H1 (cell line): ENCODE measurements around the gene RUVBL1. TPM values are rescaled to one million over a fixed set of nuclear protein-coding genes. Genes with fewer than 3 reads are reported as not detected.

Experiments used
- CTCF ChIA-PET: fragments of 300-600 bp; sonication (Branson Sonifier 250); formaldehyde crosslinking; loops from one replicate; lab custom pipeline; 2021; ENCODE audit not compliant: partially characterized antibody; lab: Charles Lee
- POLR2A ChIA-PET: fragments of 300-600 bp; sonication (Branson Sonifier 250); formaldehyde crosslinking; loops from one replicate; lab custom pipeline; 2021; ENCODE audit warnings: inconsistent platforms; ENCODE audit not compliant: partially characterized antibody; lab: Charles Lee
- DNase-seq, 2 experiments: peaks; one replicate each; pipeline versions ENCODE4 v3.0.0 to v3.0.0-alpha.2; 2010 to 2022; ENCODE audit warnings: low spot score in 2 of 2, low read depth in 1 of 2, mixed read lengths in 1 of 2
- FAIRE-seq: peaks from 2 replicates; lab custom pipeline; 2011; peaks lifted over from hg19 to GRCh38; lab: Jason Lieb, UNC
- H2AFZ ChIP-seq: 2 replicates; pipeline ENCODE4 v1.8.1; 2012; ENCODE audit warnings: low read length, inconsistent platforms
- H2AK5ac ChIP-seq: 2 replicates; pipeline ENCODE4 v1.6.1; 2013; ENCODE audit warnings: low read depth, low read length
- H2BK120ac ChIP-seq: replicated peaks from 2 replicates; pipeline ENCODE3; 2013; ENCODE audit warnings: low read depth, low read length, inconsistent platforms
- H2BK12ac ChIP-seq: 2 replicates; pipeline ENCODE4 v1.6.1; 2013; ENCODE audit warnings: low read depth, low read length
- H2BK15ac ChIP-seq: 2 replicates; pipeline ENCODE4 v1.6.1; 2013; ENCODE audit warnings: low read length
- H2BK20ac ChIP-seq: 2 replicates; pipeline ENCODE4 v1.6.1; 2013; ENCODE audit warnings: low read length
- H2BK5ac ChIP-seq: 2 replicates; pipeline ENCODE4 v1.6.1; 2013; ENCODE audit warnings: low read depth, low read length
- H3K14ac ChIP-seq: 2 replicates; pipeline ENCODE4 v1.6.1; 2013; ENCODE audit warnings: inconsistent platforms; ENCODE audit not compliant: insufficient read length
- H3K18ac ChIP-seq: 2 replicates; pipeline ENCODE4 v1.6.1; 2013; ENCODE audit warnings: low read length; ENCODE audit errors: extremely low read depth
- H3K23ac ChIP-seq: 2 replicates; pipeline ENCODE4 v1.6.1; 2013; ENCODE audit warnings: inconsistent platforms; ENCODE audit not compliant: insufficient read length
- H3K23me2 ChIP-seq: 2 replicates; pipeline ENCODE4 v1.6.1; 2013; ENCODE audit warnings: low read depth, low read length
- H3K27ac ChIP-seq: 2 replicates; pipeline ENCODE4 v1.6.1; 2011; ENCODE audit warnings: low read depth, low read length, inconsistent platforms
- H3K27me3 ChIP-seq, 4 experiments: replicated peaks in 1 of 4; 1 replicate in 1 of 4; 2 replicates in 3 of 4; pipeline versions ENCODE4 v1.6.1 to v1.8.1; 2011 to 2013; ENCODE audit warnings: low read length in 3 of 4, mild to moderate bottlenecking in 3 of 4, inconsistent platforms in 2 of 4, mixed read lengths in 2 of 4, moderate library complexity in 1 of 4; ENCODE audit not compliant: control insufficient read depth in 3 of 4, insufficient read depth in 3 of 4; ENCODE audit errors: extremely low read depth in 1 of 4
- H3K36me3 ChIP-seq, 4 experiments: 2 replicates each; pipeline versions ENCODE4 v1.6.1 to v1.8.1; 2011 to 2013; ENCODE audit warnings: mild to moderate bottlenecking in 4 of 4, low read length in 3 of 4, moderate library complexity in 2 of 4, control low read depth in 1 of 4, inconsistent platforms in 1 of 4; ENCODE audit not compliant: insufficient read depth in 4 of 4, control insufficient read depth in 2 of 4
- H3K4ac ChIP-seq: replicated peaks from 2 replicates; pipeline ENCODE3; 2013; ENCODE audit warnings: low read length, low read depth, mixed read lengths, inconsistent platforms; ENCODE audit not compliant: insufficient read length
- H3K4me1 ChIP-seq, 4 experiments: replicated peaks in 1 of 4; 1 replicate in 1 of 4; 2 replicates in 3 of 4; pipeline versions ENCODE4 v1.6.1 to v1.8.1; 2011 to 2013; ENCODE audit warnings: low read length in 3 of 4, inconsistent platforms in 2 of 4, mixed read lengths in 1 of 4; ENCODE audit not compliant: insufficient read depth in 4 of 4, control insufficient read depth in 3 of 4
- H3K4me2 ChIP-seq, 2 experiments: 2 replicates each; pipeline versions ENCODE4 v1.6.1 to v1.8.1; 2011 to 2013; ENCODE audit warnings: low read depth in 2 of 2, low read length in 2 of 2, control low read depth in 1 of 2, inconsistent platforms in 1 of 2, mild to moderate bottlenecking in 1 of 2; ENCODE audit not compliant: insufficient read depth in 1 of 2
- H3K4me3 ChIP-seq, 4 experiments: fragments of 200-600, 300-600 bp in 1 of 4; sonication (generic), shearing (Covaris generic), sonication (Bioruptor Twin) in 1 of 4; 2 replicates each; pipeline versions ENCODE4 v1.5.1 to v1.8.1; 2011 to 2016; ENCODE audit warnings: low read length in 4 of 4, low read depth in 3 of 4, control low read depth in 2 of 4, inconsistent platforms in 2 of 4, mild to moderate bottlenecking in 2 of 4, mixed read lengths in 1 of 4, moderate library complexity in 1 of 4; ENCODE audit not compliant: insufficient read depth in 2 of 4; ENCODE audit errors: extremely low read depth in 1 of 4
- H3K56ac ChIP-seq: replicated peaks from 2 replicates; pipeline ENCODE3; 2013; ENCODE audit warnings: low read depth, mild to moderate bottlenecking, mixed read lengths, low read length, inconsistent platforms; ENCODE audit not compliant: insufficient read length
- H3K79me1 ChIP-seq: 2 replicates; pipeline ENCODE4 v1.6.1; 2013; ENCODE audit warnings: low read depth, low read length, control low read depth
- H3K79me2 ChIP-seq, 2 experiments: 2 replicates each; pipeline versions ENCODE4 v1.6.1 to v1.8.1; 2012 to 2013; ENCODE audit warnings: low read length in 2 of 2, mild to moderate bottlenecking in 2 of 2, inconsistent platforms in 1 of 2; ENCODE audit not compliant: insufficient read depth in 2 of 2, control insufficient read depth in 1 of 2
- H3K9ac ChIP-seq, 4 experiments: replicated peaks in 1 of 4; 1 replicate in 1 of 4; 2 replicates in 3 of 4; pipeline versions ENCODE4 v1.6.1 to v1.8.1; 2011 to 2013; ENCODE audit warnings: low read depth in 3 of 4, low read length in 3 of 4, control low read depth in 2 of 4, mild to moderate bottlenecking in 2 of 4, moderate library complexity in 2 of 4, inconsistent platforms in 1 of 4; ENCODE audit errors: extremely low read depth in 1 of 4
- H3K9me3 ChIP-seq, 2 experiments: 2 replicates each; pipeline versions ENCODE4 v1.6.1 to v1.8.1; 2012 to 2013; ENCODE audit warnings: mild to moderate bottlenecking in 2 of 2, moderate library complexity in 2 of 2, control low read depth in 1 of 2, inconsistent platforms in 1 of 2, low read depth in 1 of 2, low read length in 1 of 2, mixed read lengths in 1 of 2; ENCODE audit not compliant: insufficient read depth in 2 of 2
- H4K20me1 ChIP-seq, 2 experiments: replicated peaks in 1 of 2; 2 replicates each; pipeline versions ENCODE3 to v1.8.1; 2011 to 2013; ENCODE audit warnings: inconsistent platforms in 2 of 2, low read length in 2 of 2, mild to moderate bottlenecking in 1 of 2; ENCODE audit not compliant: insufficient read depth in 2 of 2, control insufficient read depth in 1 of 2
- H4K5ac ChIP-seq: 2 replicates; pipeline ENCODE4 v1.6.1; 2013; ENCODE audit warnings: low read length, low read depth, mixed read lengths, inconsistent platforms; ENCODE audit not compliant: insufficient read length
- H4K8ac ChIP-seq: 2 replicates; pipeline ENCODE4 v1.8.0; 2013; ENCODE audit warnings: mild to moderate bottlenecking, moderate library complexity, low read length, inconsistent platforms; ENCODE audit not compliant: insufficient read depth; ENCODE audit errors: extremely low read depth
- H4K91ac ChIP-seq: replicated peaks from 2 replicates; pipeline ENCODE3; 2013; ENCODE audit warnings: low read length, mixed read lengths, inconsistent platforms; ENCODE audit not compliant: insufficient read length
- BACH1 ChIP-seq: IDR thresholded peaks from 2 replicates; pipeline ENCODE4 v1.6.1; 2012; ENCODE audit warnings: low read length, improper control_type of control experiment
- CHD2 ChIP-seq: IDR thresholded peaks from 2 replicates; pipeline ENCODE4 v1.6.1; 2012; ENCODE audit warnings: low read length, improper control_type of control experiment
- JUND ChIP-seq: IDR thresholded peaks from 2 replicates; pipeline ENCODE4 v1.6.1; 2011; ENCODE audit warnings: mild to moderate bottlenecking, improper control_type of control experiment, low read length
- KDM5A ChIP-seq: fragments of 200-600 bp; IDR thresholded peaks from 2 replicates; pipeline ENCODE4 v1.7.1; 2012; ENCODE audit warnings: mild to moderate bottlenecking, low read length, inconsistent platforms, mixed read lengths
- MAFK ChIP-seq: IDR thresholded peaks from 2 replicates; pipeline ENCODE4 v1.6.1; 2012; ENCODE audit warnings: low read depth, mild to moderate bottlenecking, improper control_type of control experiment, low read length
- PHF8 ChIP-seq: fragments of 200-600 bp; sonication (generic); conservative IDR thresholded peaks from 2 replicates; pipeline ENCODE4 v1.7.1; 2012; ENCODE audit warnings: low read depth, mild to moderate bottlenecking, inconsistent platforms, low read length, moderate library complexity
- POU5F1 ChIP-seq: IDR thresholded peaks from 2 replicates; pipeline ENCODE4 v1.6.1; 2011; ENCODE audit warnings: low read depth, mild to moderate bottlenecking, low read length, moderate library complexity
- RAD21 ChIP-seq, 2 experiments: IDR thresholded peaks in 1 of 2; conservative IDR thresholded peaks in 1 of 2; 2 replicates each; pipeline ENCODE4 v1.6.1; 2011; ENCODE audit warnings: low read depth in 2 of 2, low read length in 2 of 2, improper control_type of control experiment in 1 of 2, inconsistent platforms in 1 of 2, mild to moderate bottlenecking in 1 of 2, moderate library complexity in 1 of 2
- SAP30 ChIP-seq: fragments of 300-600 bp; sonication (generic); IDR thresholded peaks from 2 replicates; pipeline ENCODE4 v1.7.1; 2012; ENCODE audit warnings: low read length, moderate library complexity, mild to moderate bottlenecking, inconsistent platforms; ENCODE audit not compliant: insufficient read depth, insufficient replicate concordance
- SIRT6 ChIP-seq: IDR thresholded peaks from one replicate; pipeline ENCODE4 v1.7.1; 2012; ENCODE audit warnings: low read length, inconsistent platforms
- SP1 ChIP-seq: IDR thresholded peaks from 2 replicates; pipeline ENCODE4 v1.6.1; 2011; ENCODE audit warnings: low read depth, low read length
- WGBS, 2 experiments: shearing (Covaris generic) in 1 of 2; methylation state at CpG; one replicate each; pipeline versions ENCODE4 v1.1.6 to v1.1.7; 2013 to 2015; ENCODE audit warnings: low lambda C conversion rate in 2 of 2, mixed read lengths in 2 of 2, inconsistent platforms in 1 of 2, low coverage in 1 of 2, missing lambda C conversion rate in 1 of 2; ENCODE audit not compliant: insufficient replicate concordance in 2 of 2, insufficient coverage in 1 of 2, insufficient read length in 1 of 2; ENCODE audit errors: extremely low coverage in 1 of 2, missing lambda C conversion rate in 1 of 2; 5-methylcytosine and 5-hydroxymethylcytosine counted together
- polyA plus RNA-seq, 7 experiments: library from polyadenylated mRNA; depleted of rRNA in 3 of 7; stranded (reverse) in 5 of 7; unstranded in 2 of 7; fragments of >200 nt in 5 of 7; fragments of 200-250 nt in 2 of 7; gene quantifications; 1 replicate in 5 of 7; 2 replicates in 1 of 7; 4 replicates in 1 of 7; pipeline versions ENCODE4 v1.2.1 to v1.2.3, GENCODE V29; 2011 to 2013; ENCODE audit warnings: missing spikeins in 2 of 7, mixed read lengths in 2 of 7
- total RNA-seq: library from RNA; stranded (reverse); fragmentation: NEBNext Ultra II Directional; extraction: Animal tissue kit (Norgen Biotek cat#: 25700); gene quantifications from 2 replicates; pipeline ENCODE4 v1.2.1, GENCODE V29; 2021
- TF ChIP-seq, protein P1 (sequence below), 3 experiments: IDR thresholded peaks; 1 replicate in 2 of 3; 2 replicates in 1 of 3; pipeline versions ENCODE4 v1.5.1 to v1.6.1; 2011; ENCODE audit warnings: low read length in 3 of 3, mild to moderate bottlenecking in 3 of 3, inconsistent platforms in 2 of 3, low read depth in 1 of 3, moderate library complexity in 1 of 3; ENCODE audit not compliant: insufficient read depth in 1 of 3; ENCODE audit errors: control extremely low read depth in 1 of 3

The RUVBL1 gene
- total and polyA plus RNA-seq, 2 of the 8 experiments (the other 6 are each of a cell fraction or from before 2014, with no cell fraction given) = 112 to 135 TPM

DNA sequence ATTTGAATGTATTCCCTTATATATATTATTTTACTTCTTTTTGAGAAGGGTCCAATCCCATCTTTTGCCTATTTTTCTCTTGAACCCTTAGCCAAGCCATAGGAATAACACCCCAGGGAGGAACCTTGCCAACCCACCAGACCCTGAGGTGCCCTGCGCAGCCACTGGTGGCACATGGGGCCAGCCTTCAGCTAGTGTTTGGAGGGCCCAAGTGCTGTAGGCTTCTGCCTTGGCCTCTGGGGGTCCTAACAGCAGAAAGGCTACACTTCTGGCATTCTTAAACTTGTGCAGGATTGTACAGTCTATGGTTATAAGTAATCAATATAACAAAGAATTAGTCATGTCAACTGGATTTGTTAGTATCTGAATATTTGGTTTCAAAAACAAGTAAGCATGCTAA lies 34.5 kb downstream of the RUVBL1 start:
- H3K9me3 ChIP-seq = no peaks in the 10 kb centered on the region
- no peak overlapping the region for H4K8ac ChIP-seq
- POLR2A ChIA-PET = interaction anchor here (0.9 kb wide), 1 partner anchor 44 kb away, joined by 3 read pairs; no protein-coding TSS in a partner anchor
- H3K23ac ChIP-seq = no peak overlapping the region
- no peak overlapping the region for H3K4me3 ChIP-seq
- 82% methylated on average over 1 of the region's 1 CpG; no CpG with 5 or more reads in 1 of the 2 experiments for WGBS, 2 experiments
- CTCF ChIA-PET = interaction anchor here (1.3 to 3.1 kb wide), 4 partner anchors 11 to 21 kb away, joined by 3 to 9 read pairs (median 4); no protein-coding TSS in a partner anchor
- no peak overlapping the region for H2AK5ac ChIP-seq
- H2BK120ac ChIP-seq = no peak overlapping the region
- peaks cover 15 to 42% (median 29%) of the 10 kb centered on the region in 4 experiments; a peak in 7 of 8 replicates for H3K36me3 ChIP-seq
- H3K18ac ChIP-seq = no peak overlapping the region
- no peak overlapping the region for H4K5ac ChIP-seq
- no peak overlapping the region for H3K14ac ChIP-seq
- H2AFZ ChIP-seq = no peak overlapping the region
- H3K27me3 ChIP-seq = no peaks in the 10 kb centered on the region
- H4K91ac ChIP-seq = no peak overlapping the region
- H3K23me2 ChIP-seq = no peaks in the 10 kb centered on the region
- H2BK15ac ChIP-seq = no peak overlapping the region
- H3K9ac ChIP-seq = no peak overlapping the region
- H3K4me1 ChIP-seq = 0 out of 7 replicates have a peak, but pooled peaks cover 0 to 1% (median 0%) of the 10 kb centered on the region in 4 experiments
- H3K56ac ChIP-seq = no peak overlapping the region
- H4K20me1 ChIP-seq = peaks cover 2 to 9% of the 10 kb centered on the region in 2 experiments
- DNase-seq = no peak
- H3K79me2 ChIP-seq = peaks cover 0 to 32% of the 10 kb centered on the region in 2 experiments; a peak in 2 of 4 replicates
- H2BK20ac ChIP-seq = no peak overlapping the region
- no peak overlapping the region for H3K27ac ChIP-seq
- H3K4ac ChIP-seq = no peak overlapping the region
- H3K79me1 ChIP-seq = peaks cover 4% of the 10 kb centered on the region; the same call in 1 of the 2 replicates
- no peak overlapping the region for H3K4me2 ChIP-seq
- H2BK5ac ChIP-seq = no peak overlapping the region
- FAIRE-seq = no peak
- no peak overlapping the region for H2BK12ac ChIP-seq
- TF ChIP-seq PHF8 = no peak
- no peak for TF ChIP-seq KDM5A
- no peak for TF ChIP-seq BACH1
- no peak for TF ChIP-seq CHD2
- TF ChIP-seq POU5F1 = no peak
- TF ChIP-seq SP1 = no peak
- no peak for TF ChIP-seq RAD21 (IDR thresholded peaks at IDR 0.05 in 1 of 2, conservative IDR thresholded peaks at IDR 0.05 in 1 of 2; ENCODE audit: low read depth in 2 of 2, low read length in 2 of 2)
- TF ChIP-seq, protein P1, sequence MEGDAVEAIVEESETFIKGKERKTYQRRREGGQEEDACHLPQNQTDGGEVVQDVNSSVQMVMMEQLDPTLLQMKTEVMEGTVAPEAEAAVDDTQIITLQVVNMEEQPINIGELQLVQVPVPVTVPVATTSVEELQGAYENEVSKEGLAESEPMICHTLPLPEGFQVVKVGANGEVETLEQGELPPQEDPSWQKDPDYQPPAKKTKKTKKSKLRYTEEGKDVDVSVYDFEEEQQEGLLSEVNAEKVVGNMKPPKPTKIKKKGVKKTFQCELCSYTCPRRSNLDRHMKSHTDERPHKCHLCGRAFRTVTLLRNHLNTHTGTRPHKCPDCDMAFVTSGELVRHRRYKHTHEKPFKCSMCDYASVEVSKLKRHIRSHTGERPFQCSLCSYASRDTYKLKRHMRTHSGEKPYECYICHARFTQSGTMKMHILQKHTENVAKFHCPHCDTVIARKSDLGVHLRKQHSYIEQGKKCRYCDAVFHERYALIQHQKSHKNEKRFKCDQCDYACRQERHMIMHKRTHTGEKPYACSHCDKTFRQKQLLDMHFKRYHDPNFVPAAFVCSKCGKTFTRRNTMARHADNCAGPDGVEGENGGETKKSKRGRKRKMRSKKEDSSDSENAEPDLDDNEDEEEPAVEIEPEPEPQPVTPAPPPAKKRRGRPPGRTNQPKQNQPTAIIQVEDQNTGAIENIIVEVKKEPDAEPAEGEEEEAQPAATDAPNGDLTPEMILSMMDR (IDR thresholded peaks at IDR 0.05; ENCODE audit: control extremely low read depth in 1 of 3, insufficient read depth in 1 of 3, low read depth in 1 of 3, low read length in 3 of 3) = no peak
- TF ChIP-seq SIRT6 = no peak
- no peak for TF ChIP-seq JUND
- TF ChIP-seq SAP30 = no peak
- TF ChIP-seq MAFK = no peak
